Putamen (tissue), 1 donor: ENCODE measurements around the gene TMEM178A.

Experiments
- DNase-seq: peaks from one replicate; pipeline ENCODE4 v3.0.0-alpha.2; 2016; ENCODE audit warnings: low spot score

Gene TMEM178A

DNA sequence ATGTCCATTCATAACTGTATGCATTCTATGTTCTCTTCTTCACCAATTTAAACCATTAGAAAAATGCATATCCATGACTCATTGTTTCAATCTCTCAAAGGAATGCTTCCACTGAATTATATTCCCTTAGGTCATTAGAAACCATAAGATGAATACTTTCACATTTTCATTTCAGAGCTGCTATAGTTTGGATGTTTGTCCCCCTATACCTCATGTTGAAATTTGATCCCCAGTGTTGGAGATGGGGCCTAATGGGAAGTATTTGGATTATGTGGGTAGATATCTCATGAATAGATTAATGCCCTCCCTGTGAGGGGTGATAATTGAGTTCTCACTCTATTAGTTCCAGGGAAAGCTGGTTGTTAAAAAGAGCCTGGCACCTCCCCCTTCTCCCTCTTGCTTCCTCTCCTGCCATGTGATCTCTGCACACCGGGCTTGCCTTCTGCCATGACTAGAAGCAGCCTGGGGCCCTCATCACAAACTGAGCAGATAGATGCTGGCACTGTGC lies 77.6 kb downstream of the TMEM178A start:
- no peak for DNase-seq

DNA sequence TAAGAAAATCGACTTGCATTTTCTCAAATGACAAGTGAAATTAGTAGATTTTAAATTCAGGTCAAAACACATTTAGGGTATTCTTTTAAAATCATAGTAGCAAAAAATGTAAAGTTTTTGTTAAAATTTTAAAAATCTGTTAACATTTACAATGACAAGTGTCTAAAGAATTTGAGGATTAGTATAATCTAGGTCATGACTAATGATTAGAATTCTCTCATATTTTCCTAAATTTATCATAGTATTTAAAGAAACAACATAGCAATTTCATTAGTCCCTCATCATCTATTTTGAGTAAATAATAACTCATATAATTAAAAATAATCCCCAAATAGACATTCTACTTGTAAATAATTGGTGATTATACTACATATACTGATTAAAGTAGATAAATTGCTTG lies 89.7 kb downstream of the TMEM178A start:
- no peak for DNase-seq

DNA sequence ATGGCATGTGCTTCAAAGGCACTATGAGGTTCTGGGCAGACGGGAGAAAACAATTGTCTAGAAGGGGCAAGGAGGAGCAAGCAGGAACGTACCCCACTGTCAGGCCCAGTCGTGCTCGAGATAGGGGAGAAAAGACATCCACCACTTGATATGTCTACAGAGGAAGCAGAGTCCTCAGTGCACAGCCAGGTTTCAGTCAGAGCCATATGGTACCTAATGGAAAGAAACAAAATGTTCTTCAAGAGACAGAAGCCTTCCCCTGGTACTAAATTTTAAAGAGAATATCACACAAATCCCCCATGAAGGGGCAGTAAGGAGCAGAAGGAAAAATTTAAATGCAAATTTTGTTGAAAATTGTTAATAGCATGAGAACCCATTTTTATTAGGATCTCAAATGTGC lies 91.4 kb downstream of the TMEM178A start:
- no peak for DNase-seq

DNA sequence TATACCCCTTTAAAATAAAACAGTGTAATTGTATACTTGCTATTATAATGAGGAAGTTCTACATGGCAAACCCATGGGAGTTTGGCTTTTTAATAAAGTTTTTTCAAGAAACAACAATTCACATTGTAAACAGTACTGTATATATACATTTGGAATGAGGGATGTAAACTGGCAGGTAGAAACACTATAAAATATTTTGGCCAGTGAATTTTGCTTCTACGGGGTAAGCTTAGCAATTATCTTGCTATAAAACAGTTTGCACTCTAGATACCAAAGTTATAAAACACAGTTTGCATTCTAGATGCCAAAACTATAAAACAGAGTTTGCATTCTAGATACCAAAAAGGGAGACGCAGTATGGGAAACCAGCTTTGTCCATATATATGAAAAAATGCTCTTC lies 96.7 kb downstream of the TMEM178A start:
- DNase-seq, result no peak
